ENCODE results near the gene MTPN.

MTPN gene

GRCh38 chr7:135925210-135925609, 51.9 kb downstream of the MTPN start:
- H3K4me1 ChIP-seq (ENCODE audit: control insufficient read depth, insufficient read depth, low read length, unreplicated experiment): peaks cover 26% of the 10 kb centered on the region
- peaks cover 9% of the 10 kb centered on the region for H3K79me2 ChIP-seq (ENCODE audit: control insufficient read depth, insufficient read depth, low read length, unreplicated experiment)
- H3K36me3 ChIP-seq (ENCODE audit: insufficient read depth, low read length): peaks cover 3% of the 10 kb centered on the region; the same call in 1 of the 2 replicates
- H3K27ac ChIP-seq (ENCODE audit: low read depth, low read length): peak overlapping the region; percentile 81; the same call in 1 of the 2 replicates
- no peak overlapping the region for H3K4me3 ChIP-seq (ENCODE audit: low read depth, low read length)
- H3K27me3 ChIP-seq (ENCODE audit: insufficient read depth, low read length): no peaks in the 10 kb centered on the region
- H2AFZ ChIP-seq (ENCODE audit: low read length, unreplicated experiment): no peak overlapping the region

DNA sequence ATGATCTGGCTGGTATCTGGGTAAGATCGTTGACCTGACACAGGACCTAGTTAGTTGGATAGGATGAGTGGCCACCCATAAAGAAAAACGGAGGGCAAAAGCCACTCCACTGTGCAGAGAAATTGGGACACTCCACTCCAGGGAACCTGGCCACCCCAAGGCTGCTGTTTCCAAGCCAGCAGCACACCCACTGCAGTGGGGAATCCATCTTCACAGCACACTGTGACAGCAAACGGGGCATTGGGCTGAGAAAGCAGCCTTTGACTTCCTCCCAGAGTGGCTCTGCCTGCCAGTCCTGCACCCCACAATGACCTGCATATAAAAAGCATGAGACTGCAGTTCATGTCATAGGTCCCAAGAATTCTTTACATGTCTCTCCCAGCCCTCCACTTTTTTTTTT, 52.9 kb downstream of the MTPN start:
- Histone ChIP-seq H2AFZ (ENCODE audit: low read length, unreplicated experiment) (no peak overlapping the region), H3K27ac (ENCODE audit: low read depth, low read length) (peak overlapping the region; percentile 81), H3K4me1 (ENCODE audit: control insufficient read depth, insufficient read depth, low read length, unreplicated experiment) (peaks cover 26% of the 10 kb centered on the region), H3K79me2 (ENCODE audit: control insufficient read depth, insufficient read depth, low read length, unreplicated experiment) (peaks cover 9% of the 10 kb centered on the region), H3K4me3 (ENCODE audit: low read depth, low read length) (no peak overlapping the region), H3K36me3 (ENCODE audit: insufficient read depth, low read length) (peaks cover 3% of the 10 kb centered on the region; the same call in 1 of the 2 replicates), H3K27me3 (ENCODE audit: insufficient read depth, low read length) (no peaks in the 10 kb centered on the region)

DNA sequence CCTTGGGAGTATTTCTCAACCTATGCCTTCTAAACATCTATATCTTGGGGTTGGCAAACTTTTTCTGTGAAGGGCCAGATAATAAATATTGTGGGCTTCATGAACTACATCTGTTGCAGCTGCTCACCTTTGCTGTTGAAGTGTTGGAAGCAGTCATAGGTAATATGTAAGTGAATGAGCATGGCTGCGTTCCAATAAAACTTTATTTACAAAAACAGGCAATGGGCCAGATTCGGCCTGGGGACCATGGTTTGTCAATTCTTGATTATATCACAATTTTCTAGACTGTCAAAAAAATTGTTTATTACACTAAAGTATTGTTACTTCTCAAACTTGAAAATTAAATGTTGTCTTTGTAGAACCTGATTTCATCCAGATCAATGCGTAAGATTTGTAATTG, 54.9 kb downstream of the MTPN start:
- Histone ChIP-seq H3K27ac (ENCODE audit: low read depth, low read length) (no peak overlapping the region), H3K27me3 (ENCODE audit: insufficient read depth, low read length) (no peaks in the 10 kb centered on the region), H2AFZ (ENCODE audit: low read length, unreplicated experiment) (no peak overlapping the region), H3K4me3 (ENCODE audit: low read depth, low read length) (no peak overlapping the region), H3K4me1 (ENCODE audit: control insufficient read depth, insufficient read depth, low read length, unreplicated experiment) (peaks cover 26% of the 10 kb centered on the region), H3K36me3 (ENCODE audit: insufficient read depth, low read length) (peaks cover 3% of the 10 kb centered on the region; the same call in 1 of the 2 replicates), H3K79me2 (ENCODE audit: control insufficient read depth, insufficient read depth, low read length, unreplicated experiment) (peaks cover 8% of the 10 kb centered on the region)

GRCh38 chr7:135920478-135920877, 56.7 kb downstream of the MTPN start:
- H3K4me1 ChIP-seq (ENCODE audit: control insufficient read depth, insufficient read depth, low read length, unreplicated experiment): peaks cover 25% of the 10 kb centered on the region
- no peak overlapping the region for H2AFZ ChIP-seq (ENCODE audit: low read length, unreplicated experiment)
- no peak overlapping the region for H3K27ac ChIP-seq (ENCODE audit: low read depth, low read length)
- no peaks in the 10 kb centered on the region for H3K27me3 ChIP-seq (ENCODE audit: insufficient read depth, low read length)
- peaks cover 6% of the 10 kb centered on the region for H3K79me2 ChIP-seq (ENCODE audit: control insufficient read depth, insufficient read depth, low read length, unreplicated experiment)
- no peak overlapping the region for H3K4me3 ChIP-seq (ENCODE audit: low read depth, low read length)
- peaks cover 3% of the 10 kb centered on the region; the same call in 1 of the 2 replicates for H3K36me3 ChIP-seq (ENCODE audit: insufficient read depth, low read length)

DNA sequence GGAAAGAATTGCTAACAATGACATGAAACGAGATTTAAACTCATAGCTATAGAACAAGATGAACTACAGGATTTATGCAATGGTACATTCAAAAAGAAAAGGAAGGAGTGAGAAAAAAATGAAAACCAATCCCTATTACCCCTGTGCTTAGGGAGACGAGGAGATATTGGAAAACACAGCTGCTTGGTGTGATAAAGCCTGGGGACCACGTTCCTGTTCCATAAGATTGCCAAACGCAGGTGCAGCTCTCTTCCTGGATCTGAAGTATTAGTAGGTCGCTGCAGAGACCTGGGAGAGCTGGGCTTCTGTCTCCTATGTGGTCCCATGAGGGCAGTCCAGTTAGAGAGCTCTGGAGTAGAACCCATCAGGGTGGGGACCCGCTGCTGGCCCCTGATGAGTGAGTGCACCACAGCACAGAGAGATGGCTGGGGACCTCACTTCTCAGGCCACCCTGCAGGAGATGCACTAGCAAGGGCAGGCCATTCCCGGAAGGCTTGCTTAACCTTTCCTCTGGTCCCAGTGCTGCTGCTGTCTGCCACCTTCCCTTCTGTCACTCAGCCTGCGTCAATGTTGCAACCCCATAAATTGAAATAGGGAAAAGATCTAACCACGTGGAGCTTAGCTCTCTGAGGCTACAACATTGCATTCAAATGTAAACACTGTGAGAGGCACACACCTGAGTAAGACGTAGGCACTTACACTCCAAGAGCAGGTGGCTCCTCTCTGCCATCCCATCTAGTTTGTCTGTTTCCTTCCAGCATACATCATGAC, 57.9 kb downstream of the MTPN start:
- H3K27me3 ChIP-seq (ENCODE audit: insufficient read depth, low read length): no peaks in the 10 kb centered on the region
- peaks cover 6% of the 10 kb centered on the region for H3K79me2 ChIP-seq (ENCODE audit: control insufficient read depth, insufficient read depth, low read length, unreplicated experiment)
- H3K36me3 ChIP-seq (ENCODE audit: insufficient read depth, low read length): peaks cover 3% of the 10 kb centered on the region; the same call in 1 of the 2 replicates
- H3K27ac ChIP-seq (ENCODE audit: low read depth, low read length): no peak overlapping the region
- no peak overlapping the region for H3K4me3 ChIP-seq (ENCODE audit: low read depth, low read length)
- peaks cover 13% of the 10 kb centered on the region for H3K4me1 ChIP-seq (ENCODE audit: control insufficient read depth, insufficient read depth, low read length, unreplicated experiment)
- no peak overlapping the region for H2AFZ ChIP-seq (ENCODE audit: low read length, unreplicated experiment)

DNA sequence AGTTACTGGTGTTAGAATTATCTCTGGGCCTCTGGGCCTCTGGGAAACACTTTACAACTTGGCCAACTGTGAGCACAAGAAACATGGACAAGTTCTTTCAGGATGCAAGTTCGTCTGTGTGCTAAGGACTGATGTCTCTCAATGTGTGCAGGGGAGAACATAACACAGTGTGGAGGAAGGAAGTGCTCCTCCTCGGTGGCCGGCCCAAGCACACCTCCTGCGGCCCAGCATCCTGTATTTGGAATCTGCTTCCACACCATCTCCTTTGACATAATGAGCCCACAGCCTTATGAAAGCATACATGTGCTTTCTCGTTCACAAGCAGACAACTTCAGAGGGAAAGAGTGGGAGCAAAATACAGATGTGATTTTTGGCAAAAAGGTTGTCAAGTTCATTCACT, 59.0 kb downstream of the MTPN start:
- Histone ChIP-seq H3K4me3 (ENCODE audit: low read depth, low read length) (no peak overlapping the region), H2AFZ (ENCODE audit: low read length, unreplicated experiment) (no peak overlapping the region), H3K27me3 (ENCODE audit: insufficient read depth, low read length) (no peaks in the 10 kb centered on the region), H3K79me2 (ENCODE audit: control insufficient read depth, insufficient read depth, low read length, unreplicated experiment) (peaks cover 6% of the 10 kb centered on the region), H3K4me1 (ENCODE audit: control insufficient read depth, insufficient read depth, low read length, unreplicated experiment) (peaks cover 6% of the 10 kb centered on the region), H3K36me3 (ENCODE audit: insufficient read depth, low read length) (peaks cover 3% of the 10 kb centered on the region; the same call in 1 of the 2 replicates), H3K27ac (ENCODE audit: low read depth, low read length) (no peak overlapping the region)

DNA sequence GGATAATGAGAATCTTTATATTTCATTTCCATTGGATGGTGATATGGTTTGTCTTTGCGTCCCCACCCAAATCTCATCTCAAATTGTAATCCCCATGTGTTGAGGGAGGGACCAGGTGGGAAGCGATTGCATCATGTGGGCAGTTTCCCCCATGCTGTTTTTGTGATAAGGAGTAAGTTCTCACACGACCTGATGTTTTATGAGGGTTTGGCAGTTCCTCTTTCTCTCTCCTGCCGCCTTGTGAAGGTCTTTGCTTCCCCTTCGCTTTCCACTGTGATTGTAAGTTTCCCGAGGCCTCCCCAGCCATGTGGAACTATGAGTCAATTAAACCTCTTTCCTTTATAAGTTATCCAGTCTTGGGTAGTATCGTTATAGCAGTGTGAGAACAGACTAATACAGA, 59.4 kb downstream of the MTPN start:
- H3K4me3 ChIP-seq (ENCODE audit: low read depth, low read length): no peak overlapping the region
- H3K27ac ChIP-seq (ENCODE audit: low read depth, low read length): no peak overlapping the region
- H3K79me2 ChIP-seq (ENCODE audit: control insufficient read depth, insufficient read depth, low read length, unreplicated experiment): peaks cover 5% of the 10 kb centered on the region
- no peak overlapping the region for H2AFZ ChIP-seq (ENCODE audit: low read length, unreplicated experiment)
- H3K27me3 ChIP-seq (ENCODE audit: insufficient read depth, low read length): no peaks in the 10 kb centered on the region
- peaks cover 3% of the 10 kb centered on the region; the same call in 1 of the 2 replicates for H3K36me3 ChIP-seq (ENCODE audit: insufficient read depth, low read length)
- peaks cover 2% of the 10 kb centered on the region for H3K4me1 ChIP-seq (ENCODE audit: control insufficient read depth, insufficient read depth, low read length, unreplicated experiment)

GRCh38 chr7:135914346-135914745, 62.8 kb downstream of the MTPN start:
- Histone ChIP-seq H2AFZ (ENCODE audit: low read length, unreplicated experiment) (no peak overlapping the region), H3K79me2 (ENCODE audit: control insufficient read depth, insufficient read depth, low read length, unreplicated experiment) (no peaks in the 10 kb centered on the region), H3K4me3 (ENCODE audit: low read depth, low read length) (no peak overlapping the region), H3K36me3 (ENCODE audit: insufficient read depth, low read length) (no peaks in the 10 kb centered on the region), H3K4me1 (ENCODE audit: control insufficient read depth, insufficient read depth, low read length, unreplicated experiment) (no peaks in the 10 kb centered on the region), H3K27me3 (ENCODE audit: insufficient read depth, low read length) (no peaks in the 10 kb centered on the region), H3K27ac (ENCODE audit: low read depth, low read length) (no peak overlapping the region)

DNA sequence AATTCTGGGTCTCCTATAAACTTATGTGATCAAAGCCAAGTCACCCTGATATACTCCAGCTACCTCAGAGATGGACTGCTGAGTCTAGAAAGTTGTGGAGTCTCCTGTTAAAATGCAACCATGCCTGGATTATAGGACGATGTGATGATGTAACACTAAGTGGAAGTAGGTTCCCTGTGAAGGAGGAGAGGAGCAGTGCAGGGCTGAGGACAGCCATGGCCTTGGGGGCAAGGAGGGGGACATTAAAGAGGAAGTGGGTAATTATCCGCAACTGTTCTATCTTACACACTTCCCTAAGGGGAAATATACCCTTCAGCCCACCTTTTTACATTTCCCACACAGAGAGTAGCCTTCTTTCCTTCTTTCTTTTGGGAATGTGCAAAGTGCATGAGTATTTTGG, 63.8 kb downstream of the MTPN start:
- Histone ChIP-seq H3K4me1 (ENCODE audit: control insufficient read depth, insufficient read depth, low read length, unreplicated experiment) (no peaks in the 10 kb centered on the region), H3K79me2 (ENCODE audit: control insufficient read depth, insufficient read depth, low read length, unreplicated experiment) (no peaks in the 10 kb centered on the region), H3K27ac (ENCODE audit: low read depth, low read length) (no peak overlapping the region), H3K27me3 (ENCODE audit: insufficient read depth, low read length) (no peaks in the 10 kb centered on the region), H3K4me3 (ENCODE audit: low read depth, low read length) (no peak overlapping the region), H3K36me3 (ENCODE audit: insufficient read depth, low read length) (no peaks in the 10 kb centered on the region), H2AFZ (ENCODE audit: low read length, unreplicated experiment) (no peak overlapping the region)

- Histone ChIP-seq H3K4me1 (ENCODE audit: control insufficient read depth, insufficient read depth, low read length, unreplicated experiment) (no peaks in the 10 kb centered on the region), H3K36me3 (ENCODE audit: insufficient read depth, low read length) (no peaks in the 10 kb centered on the region), H3K4me3 (ENCODE audit: low read depth, low read length) (no peak overlapping the region), H2AFZ (ENCODE audit: low read length, unreplicated experiment) (no peak overlapping the region), H3K79me2 (ENCODE audit: control insufficient read depth, insufficient read depth, low read length, unreplicated experiment) (no peaks in the 10 kb centered on the region), H3K27me3 (ENCODE audit: insufficient read depth, low read length) (no peaks in the 10 kb centered on the region), H3K27ac (ENCODE audit: low read depth, low read length) (no peak overlapping the region)
These were observed 66.1 kb downstream of the MTPN start for GRCh38 chr7:135911099-135911498.

DNA sequence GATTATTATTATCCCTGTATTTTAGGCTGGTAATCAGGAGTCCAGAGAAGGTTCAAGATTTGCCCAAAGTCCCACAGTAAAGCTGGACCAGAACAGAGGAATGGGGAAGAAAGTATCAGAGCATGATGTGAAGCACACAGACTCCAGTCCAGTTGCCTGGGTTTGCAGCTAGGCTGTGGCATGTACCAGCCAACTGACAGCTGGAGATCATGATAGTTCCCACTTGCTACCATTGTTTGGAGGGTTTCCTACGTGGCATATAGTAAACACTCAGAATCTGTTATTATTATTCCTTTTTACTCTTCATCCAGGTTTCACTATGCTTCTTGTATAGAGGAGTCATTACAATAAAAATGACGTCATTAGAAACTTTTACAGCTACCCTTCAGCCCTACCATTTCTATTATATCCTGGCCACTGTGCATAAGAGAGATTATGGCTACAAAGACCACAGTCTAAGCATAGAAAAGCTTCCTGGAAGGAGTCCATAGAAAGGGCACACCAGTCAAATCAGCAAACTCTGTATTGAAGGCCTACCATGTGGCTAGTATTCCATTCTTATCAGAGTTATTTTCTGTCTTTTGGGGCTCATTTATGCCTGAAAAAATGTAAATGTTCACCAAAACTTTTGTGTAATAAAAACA, 66.6 kb downstream of the MTPN start:
- no peak overlapping the region for H2AFZ ChIP-seq (ENCODE audit: low read length, unreplicated experiment)
- no peaks in the 10 kb centered on the region for H3K36me3 ChIP-seq (ENCODE audit: insufficient read depth, low read length)
- no peaks in the 10 kb centered on the region for H3K79me2 ChIP-seq (ENCODE audit: control insufficient read depth, insufficient read depth, low read length, unreplicated experiment)
- no peak overlapping the region for H3K27ac ChIP-seq (ENCODE audit: low read depth, low read length)
- H3K4me1 ChIP-seq (ENCODE audit: control insufficient read depth, insufficient read depth, low read length, unreplicated experiment): no peaks in the 10 kb centered on the region
- H3K4me3 ChIP-seq (ENCODE audit: low read depth, low read length): no peak overlapping the region
- no peaks in the 10 kb centered on the region for H3K27me3 ChIP-seq (ENCODE audit: insufficient read depth, low read length)

Measured in ACC112 (cell line).